ENCODE measurements around the gene PLA2G12B.

PLA2G12B gene

GRCh38 chr10:72895236-72895850, 59.3 kb downstream of the PLA2G12B start:
- no peak for DNase-seq (ENCODE audit: insufficient read length, low spot score)
- no peak for FAIRE-seq

- DNase-seq (ENCODE audit: insufficient read length, low spot score), result no peak
- FAIRE-seq, result no peak
Observed at GRCh38 chr10:72893136-72893798, 61.3 kb downstream of the PLA2G12B start, which contains the start of gene OIT3. Gene OIT3, plus strand, starts transcription at chr10:72893739. Its CDS starts 60 bp downstream, at chr10:72893799.

- no peak for FAIRE-seq
- DNase-seq (ENCODE audit: insufficient read length, low spot score), result no peak
Observed at GRCh38 chr10:72890086-72890485, 64.5 kb downstream of the PLA2G12B start.

GRCh38 chr10:72889391-72889831, 65.2 kb downstream of the PLA2G12B start:
- FAIRE-seq (no peak), DNase-seq (ENCODE audit: insufficient read length, low spot score) (no peak)

GRCh38 chr10:72888151-72888638, 66.4 kb downstream of the PLA2G12B start:
- FAIRE-seq (no peak), DNase-seq (ENCODE audit: insufficient read length, low spot score) (no peak)

GRCh38 chr10:72887043-72887442, 67.6 kb downstream of the PLA2G12B start:
- DNase-seq (ENCODE audit: insufficient read length, low spot score) (no peak), FAIRE-seq (no peak)

GRCh38 chr10:72886621-72887020, 68.0 kb downstream of the PLA2G12B start:
- DNase-seq (ENCODE audit: insufficient read length, low spot score) (no peak), FAIRE-seq (no peak)

GRCh38 chr10:72885953-72886352, 68.7 kb downstream of the PLA2G12B start:
- FAIRE-seq (no peak), DNase-seq (ENCODE audit: insufficient read length, low spot score) (no peak)
